ENCODE results near the gene C2orf81.

C2orf81 gene

GRCh38 chr2:74438248-74438647 lies 16.8 kb upstream of the C2orf81 start:
- no peak for TF ChIP-seq ZNF274 (IDR thresholded peaks at IDR 0.05; ENCODE audit: low read depth, low read length)
- H3K4me3 ChIP-seq (ENCODE audit: low read length), result no peak overlapping the region

GRCh38 chr2:74436848-74437695 lies 15.7 kb upstream of the C2orf81 start:
- no peak overlapping the region for H3K4me3 ChIP-seq (ENCODE audit: low read length)
- no peak for TF ChIP-seq ZNF274 (IDR thresholded peaks at IDR 0.05; ENCODE audit: low read depth, low read length)

- TF ChIP-seq ZNF274 (IDR thresholded peaks at IDR 0.05; ENCODE audit: low read depth, low read length), result no peak
- no peak overlapping the region for H3K4me3 ChIP-seq (ENCODE audit: low read length)
These were observed 14.8 kb upstream of the C2orf81 start for GRCh38 chr2:74436111-74436805.

- no peak overlapping the region for H3K4me3 ChIP-seq (ENCODE audit: low read length)
- TF ChIP-seq ZNF274 (IDR thresholded peaks at IDR 0.05; ENCODE audit: low read depth, low read length), result no peak
These were observed 9.1 kb upstream of the C2orf81 start for GRCh38 chr2:74430502-74430901.

- no peak overlapping the region for H3K4me3 ChIP-seq (ENCODE audit: low read length)
- TF ChIP-seq ZNF274 (IDR thresholded peaks at IDR 0.05; ENCODE audit: low read depth, low read length), result no peak
These were observed 8.3 kb upstream of the C2orf81 start for GRCh38 chr2:74429487-74430451.

GRCh38 chr2:74428675-74429074 lies 7.3 kb upstream of the C2orf81 start:
- TF ChIP-seq ZNF274 (IDR thresholded peaks at IDR 0.05; ENCODE audit: low read depth, low read length), result no peak
- no peak overlapping the region for H3K4me3 ChIP-seq (ENCODE audit: low read length)

- no peak overlapping the region for H3K4me3 ChIP-seq (ENCODE audit: low read length)
- TF ChIP-seq ZNF274 (IDR thresholded peaks at IDR 0.05; ENCODE audit: low read depth, low read length), result no peak
These were observed 6.1 kb upstream of the C2orf81 start for GRCh38 chr2:74427551-74427950.

- H3K4me3 ChIP-seq (ENCODE audit: low read length), result no peak overlapping the region
- TF ChIP-seq ZNF274 (IDR thresholded peaks at IDR 0.05; ENCODE audit: low read depth, low read length), result no peak
These were observed 4.9 kb upstream of the C2orf81 start for GRCh38 chr2:74426181-74426758.

GRCh38 chr2:74425523-74425922 lies 4.1 kb upstream of the C2orf81 start:
- TF ChIP-seq ZNF274 (IDR thresholded peaks at IDR 0.05; ENCODE audit: low read depth, low read length), result no peak
- no peak overlapping the region for H3K4me3 ChIP-seq (ENCODE audit: low read length)

GRCh38 chr2:74424995-74425406 lies 3.6 kb upstream of the C2orf81 start:
- H3K4me3 ChIP-seq (ENCODE audit: low read length), result no peak overlapping the region
- TF ChIP-seq ZNF274 (IDR thresholded peaks at IDR 0.05; ENCODE audit: low read depth, low read length), result no peak

GRCh38 chr2:74424139-74424992 lies 2.9 kb upstream of the C2orf81 start:
- TF ChIP-seq ZNF274 (IDR thresholded peaks at IDR 0.05; ENCODE audit: low read depth, low read length), result no peak
- no peak overlapping the region for H3K4me3 ChIP-seq (ENCODE audit: low read length)

GRCh38 chr2:74423231-74424095 lies 2.0 kb upstream of the C2orf81 start:
- TF ChIP-seq ZNF274 (IDR thresholded peaks at IDR 0.05; ENCODE audit: low read depth, low read length), result no peak
- no peak overlapping the region for H3K4me3 ChIP-seq (ENCODE audit: low read length)

GRCh38 chr2:74420443-74421103 lies 846 bp downstream of the C2orf81 start:
- H3K4me3 ChIP-seq (ENCODE audit: low read length), result peak overlapping the region; percentile 69
